ENCODE measurements around the gene ERBB4. TPM values are rescaled to one million over a fixed set of nuclear protein-coding genes. Genes with fewer than 3 reads are reported as not detected.

The ERBB4 gene
- total RNA-seq, 4 donors from 2014 or later: 0.09 to 0.67 TPM; not detected in 2

DNA sequence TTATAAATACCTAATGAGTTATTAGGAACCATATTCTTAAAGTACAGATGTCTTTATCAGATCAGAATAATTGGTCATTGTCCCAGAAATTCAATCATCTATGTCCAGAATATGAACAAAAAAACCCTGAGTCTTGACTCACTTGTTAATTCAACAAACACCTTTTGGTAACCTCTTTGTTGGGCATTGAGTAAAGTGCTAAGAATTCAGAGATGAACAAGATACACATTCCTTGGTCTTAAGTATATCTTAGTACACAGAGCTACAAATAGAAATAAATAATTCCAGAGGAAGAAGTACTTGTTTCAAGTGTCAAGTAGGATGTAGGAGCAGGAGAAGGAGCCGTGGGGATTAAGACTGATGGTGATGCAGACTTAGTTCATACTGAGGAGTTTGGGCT lies 1184.1 kb downstream of the ERBB4 start:
- TF ChIP-seq POLR2A (IDR thresholded peaks at IDR 0.05): no peak
- TF ChIP-seq, protein P1, sequence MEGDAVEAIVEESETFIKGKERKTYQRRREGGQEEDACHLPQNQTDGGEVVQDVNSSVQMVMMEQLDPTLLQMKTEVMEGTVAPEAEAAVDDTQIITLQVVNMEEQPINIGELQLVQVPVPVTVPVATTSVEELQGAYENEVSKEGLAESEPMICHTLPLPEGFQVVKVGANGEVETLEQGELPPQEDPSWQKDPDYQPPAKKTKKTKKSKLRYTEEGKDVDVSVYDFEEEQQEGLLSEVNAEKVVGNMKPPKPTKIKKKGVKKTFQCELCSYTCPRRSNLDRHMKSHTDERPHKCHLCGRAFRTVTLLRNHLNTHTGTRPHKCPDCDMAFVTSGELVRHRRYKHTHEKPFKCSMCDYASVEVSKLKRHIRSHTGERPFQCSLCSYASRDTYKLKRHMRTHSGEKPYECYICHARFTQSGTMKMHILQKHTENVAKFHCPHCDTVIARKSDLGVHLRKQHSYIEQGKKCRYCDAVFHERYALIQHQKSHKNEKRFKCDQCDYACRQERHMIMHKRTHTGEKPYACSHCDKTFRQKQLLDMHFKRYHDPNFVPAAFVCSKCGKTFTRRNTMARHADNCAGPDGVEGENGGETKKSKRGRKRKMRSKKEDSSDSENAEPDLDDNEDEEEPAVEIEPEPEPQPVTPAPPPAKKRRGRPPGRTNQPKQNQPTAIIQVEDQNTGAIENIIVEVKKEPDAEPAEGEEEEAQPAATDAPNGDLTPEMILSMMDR (IDR thresholded peaks at IDR 0.05): no peak
- no peaks in the 10 kb centered on the region for H3K4me1 ChIP-seq
- no peak overlapping the region for H3K27ac ChIP-seq
- no peak for DNase-seq
- H3K4me3 ChIP-seq: no peak overlapping the region
- H3K27me3 ChIP-seq: no peaks in the 10 kb centered on the region
- no peaks in the 10 kb centered on the region for H3K36me3 ChIP-seq
- no peaks in the 10 kb centered on the region for H3K9me3 ChIP-seq

DNA sequence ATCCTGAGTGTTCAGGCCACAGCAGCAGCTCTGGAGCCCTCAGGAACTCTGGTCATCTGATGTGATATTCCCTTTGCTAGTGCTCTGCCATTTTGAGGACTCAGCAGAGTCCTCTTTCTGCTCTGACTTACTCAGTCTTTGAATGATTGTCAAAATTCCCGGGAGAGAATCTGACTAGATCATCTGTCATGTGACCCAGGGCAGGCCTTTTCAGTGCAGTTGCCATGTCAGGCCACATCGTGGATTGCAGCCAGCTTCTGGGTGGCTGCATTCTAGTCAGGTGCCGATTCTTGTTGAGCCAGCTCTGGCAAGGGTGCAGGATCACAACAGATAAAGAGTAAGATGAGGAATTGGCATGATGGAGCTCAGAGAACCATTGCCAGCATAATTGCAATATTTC lies 1186.6 kb downstream of the ERBB4 start:
- Histone ChIP-seq H3K4me3 (no peak overlapping the region), H3K9me3 (no peaks in the 10 kb centered on the region), H3K27ac (no peak overlapping the region), H3K36me3 (no peaks in the 10 kb centered on the region), H3K4me1 (no peaks in the 10 kb centered on the region), H3K27me3 (no peaks in the 10 kb centered on the region)
- TF ChIP-seq POLR2A (IDR thresholded peaks at IDR 0.05): no peak
- TF ChIP-seq, protein P1 (IDR thresholded peaks at IDR 0.05): no peak
- no peak for DNase-seq

DNA sequence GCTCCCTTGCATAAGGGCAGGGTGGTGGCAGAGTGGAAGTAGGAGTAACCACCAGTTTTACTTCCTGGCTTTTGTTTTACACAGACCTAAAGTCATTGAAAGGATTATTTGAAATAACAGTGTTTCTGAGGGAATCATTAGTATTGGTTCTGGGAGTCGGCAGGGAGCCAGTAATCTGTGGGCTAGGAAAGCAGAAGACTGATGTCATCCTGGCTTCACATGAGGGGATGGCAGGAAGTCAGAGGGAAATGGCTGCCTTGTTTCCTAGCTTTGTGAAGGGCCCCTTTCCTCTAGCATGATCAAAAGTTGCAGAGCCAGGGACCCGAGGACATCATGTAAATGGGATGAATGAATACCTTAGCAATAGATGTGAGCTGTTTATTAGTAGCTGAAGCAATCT lies 1189.6 kb downstream of the ERBB4 start:
- H3K9me3 ChIP-seq: no peaks in the 10 kb centered on the region
- H3K27me3 ChIP-seq: no peaks in the 10 kb centered on the region
- no peak for DNase-seq
- no peaks in the 10 kb centered on the region for H3K36me3 ChIP-seq
- H3K4me3 ChIP-seq: no peak overlapping the region
- no peaks in the 10 kb centered on the region for H3K4me1 ChIP-seq
- no peak overlapping the region for H3K27ac ChIP-seq
- TF ChIP-seq, protein P1 (IDR thresholded peaks at IDR 0.05): no peak
- no peak for TF ChIP-seq POLR2A (IDR thresholded peaks at IDR 0.05)

DNA sequence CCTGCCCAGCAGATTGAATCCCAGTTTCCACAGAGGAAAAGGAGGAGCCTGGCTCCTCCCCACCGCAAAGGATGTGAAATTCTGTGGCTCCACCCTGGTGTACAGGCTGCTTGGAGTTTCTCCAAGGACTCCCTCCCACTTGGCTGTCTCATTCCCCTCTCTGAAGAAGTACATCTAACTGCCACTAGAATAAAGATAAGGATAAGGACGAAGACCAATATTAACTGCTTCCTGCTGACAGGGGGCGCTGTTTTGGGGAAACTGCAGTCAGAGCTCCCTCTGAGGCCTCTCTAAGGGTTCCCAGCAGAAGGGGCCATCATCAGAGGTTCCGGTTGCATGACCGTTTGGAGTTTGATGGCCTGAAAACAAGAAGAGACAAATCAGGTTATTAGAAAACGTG lies 1191.3 kb downstream of the ERBB4 start:
- TF ChIP-seq POLR2A (IDR thresholded peaks at IDR 0.05): no peak
- TF ChIP-seq, protein P1 (IDR thresholded peaks at IDR 0.05): no peak
- Histone ChIP-seq H3K9me3 (no peaks in the 10 kb centered on the region), H3K27me3 (no peaks in the 10 kb centered on the region), H3K27ac (no peak overlapping the region), H3K4me3 (no peak overlapping the region), H3K4me1 (no peaks in the 10 kb centered on the region), H3K36me3 (no peaks in the 10 kb centered on the region)
- DNase-seq: no peak

DNA sequence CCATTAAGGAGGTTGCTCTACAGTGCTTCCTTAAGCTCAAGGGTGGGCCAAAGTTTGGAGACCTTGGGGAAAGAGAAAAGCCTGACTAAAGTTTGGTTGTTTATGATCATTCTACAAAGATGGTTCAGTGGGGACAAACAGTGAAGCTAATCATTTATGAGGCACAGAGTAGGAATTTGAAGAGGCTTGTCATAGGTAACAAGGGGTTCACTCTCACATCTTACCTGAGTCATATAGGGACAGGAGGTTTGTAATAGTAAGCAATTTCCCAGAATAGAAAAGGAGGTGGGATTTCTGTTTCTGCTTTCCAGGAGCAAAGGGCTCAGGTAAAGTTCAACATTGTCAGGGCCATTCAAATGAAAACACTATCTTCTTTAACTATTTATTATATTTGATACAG lies 1194.3 kb downstream of the ERBB4 start:
- Histone ChIP-seq H3K4me3 (no peak overlapping the region), H3K4me1 (no peaks in the 10 kb centered on the region), H3K9me3 (no peaks in the 10 kb centered on the region), H3K27me3 (no peaks in the 10 kb centered on the region), H3K36me3 (no peaks in the 10 kb centered on the region), H3K27ac (no peak overlapping the region)
- no peak for DNase-seq
- no peak for TF ChIP-seq POLR2A (IDR thresholded peaks at IDR 0.05)
- TF ChIP-seq, protein P1 (IDR thresholded peaks at IDR 0.05): no peak

DNA sequence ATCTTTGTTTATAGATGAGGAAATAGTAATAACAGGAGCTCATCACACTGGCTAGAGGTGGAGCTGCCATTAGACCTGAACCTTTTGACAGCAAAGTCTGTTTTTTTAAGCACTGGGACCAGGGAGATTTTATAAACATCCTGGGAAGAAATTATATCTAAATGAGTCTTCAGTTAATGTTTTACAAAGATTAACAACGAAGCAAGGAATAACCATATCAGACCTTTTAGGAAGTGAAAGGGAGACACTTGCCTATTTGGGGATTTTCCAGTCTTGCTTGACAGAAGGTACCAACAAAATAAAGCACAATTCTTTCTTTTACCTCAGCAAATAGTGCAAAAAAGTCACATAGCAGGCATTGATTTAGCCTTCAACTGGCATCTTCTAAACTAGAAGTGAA lies 1205.2 kb downstream of the ERBB4 start:
- Histone ChIP-seq H3K27me3 (no peaks in the 10 kb centered on the region), H3K4me1 (no peaks in the 10 kb centered on the region), H3K9me3 (no peaks in the 10 kb centered on the region), H3K27ac (no peak overlapping the region), H3K4me3 (no peak overlapping the region), H3K36me3 (no peaks in the 10 kb centered on the region)
- DNase-seq: no peak
- TF ChIP-seq POLR2A (IDR thresholded peaks at IDR 0.05): no peak
- TF ChIP-seq, protein P1 (IDR thresholded peaks at IDR 0.05): no peak

All from Peyer's patch (tissue), 4 donors.